Uterus (tissue), 2 donors: Measurements from ENCODE around the gene TRPC4.

Experiments used
- POLR2A ChIP-seq, 2 donors: fragments of 450-650 bp; IDR thresholded peaks; one replicate each; pipeline ENCODE4 v1.6.1; 2016; ENCODE audit warnings: antibody characterized with exemption in 2 of 2, mild to moderate bottlenecking in 1 of 2, moderate library complexity in 1 of 2
- TF ChIP-seq, protein P1 (sequence below), 4 experiments: fragments of 200-600 bp in 2 of 4; fragments of 450-650 bp in 2 of 4; sonication (generic) in 2 of 4; IDR thresholded peaks; one replicate each; pipeline ENCODE4 v1.5.1; 2016 to 2019; ENCODE audit warnings: antibody characterized with exemption in 4 of 4, mild to moderate bottlenecking in 2 of 4, moderate library complexity in 1 of 4

GRCh38 chr13:37706041-37706440 lies 163.5 kb downstream of the TRPC4 start:
- TF ChIP-seq, protein P1, sequence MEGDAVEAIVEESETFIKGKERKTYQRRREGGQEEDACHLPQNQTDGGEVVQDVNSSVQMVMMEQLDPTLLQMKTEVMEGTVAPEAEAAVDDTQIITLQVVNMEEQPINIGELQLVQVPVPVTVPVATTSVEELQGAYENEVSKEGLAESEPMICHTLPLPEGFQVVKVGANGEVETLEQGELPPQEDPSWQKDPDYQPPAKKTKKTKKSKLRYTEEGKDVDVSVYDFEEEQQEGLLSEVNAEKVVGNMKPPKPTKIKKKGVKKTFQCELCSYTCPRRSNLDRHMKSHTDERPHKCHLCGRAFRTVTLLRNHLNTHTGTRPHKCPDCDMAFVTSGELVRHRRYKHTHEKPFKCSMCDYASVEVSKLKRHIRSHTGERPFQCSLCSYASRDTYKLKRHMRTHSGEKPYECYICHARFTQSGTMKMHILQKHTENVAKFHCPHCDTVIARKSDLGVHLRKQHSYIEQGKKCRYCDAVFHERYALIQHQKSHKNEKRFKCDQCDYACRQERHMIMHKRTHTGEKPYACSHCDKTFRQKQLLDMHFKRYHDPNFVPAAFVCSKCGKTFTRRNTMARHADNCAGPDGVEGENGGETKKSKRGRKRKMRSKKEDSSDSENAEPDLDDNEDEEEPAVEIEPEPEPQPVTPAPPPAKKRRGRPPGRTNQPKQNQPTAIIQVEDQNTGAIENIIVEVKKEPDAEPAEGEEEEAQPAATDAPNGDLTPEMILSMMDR (IDR thresholded peaks at IDR 0.05) = no peak
- TF ChIP-seq POLR2A (IDR thresholded peaks at IDR 0.05) = no peak
